GM12892 (cell line): ENCODE data around the gene LCN15.

Source experiments
- POLR2A ChIP-seq: IDR thresholded peaks from 2 replicates; pipeline ENCODE4 v1.6.1; 2011; ENCODE audit warnings: low read depth, low read length, control low read depth
- POLR2AphosphoS5 ChIP-seq: IDR thresholded peaks from 2 replicates; pipeline ENCODE4 v1.6.1; 2011; ENCODE audit warnings: low read depth, low read length, control low read depth
- TAF1 ChIP-seq: IDR thresholded peaks from 2 replicates; pipeline ENCODE4 v1.6.1; 2011; ENCODE audit warnings: low read depth, mild to moderate bottlenecking, control low read depth, low read length, borderline replicate concordance

DNA sequence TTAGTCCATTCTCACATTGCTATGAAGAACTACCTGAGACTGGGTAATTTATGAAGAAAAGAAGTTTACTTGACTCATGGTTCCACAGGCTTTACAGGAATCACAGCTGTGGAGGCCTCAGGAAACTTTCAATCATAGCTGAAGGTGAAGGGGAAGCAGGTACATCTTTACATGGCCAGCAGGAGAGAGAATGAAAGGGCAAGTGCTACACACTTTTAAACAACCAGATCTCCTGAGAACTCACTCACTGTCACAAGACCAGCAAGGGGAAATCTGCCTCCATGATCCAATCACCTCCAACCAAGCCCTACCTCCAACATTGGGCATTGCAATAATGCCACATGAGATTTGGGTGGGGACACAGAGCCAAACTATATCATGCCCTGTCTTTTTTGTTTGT is 12.5 kb downstream of the LCN15 start:
- no peak for TF ChIP-seq POLR2AphosphoS5
- TF ChIP-seq POLR2A = no peak
- TF ChIP-seq TAF1 = no peak
